K562 (cell line): ENCODE measurements around the gene SNW1. TPM values are rescaled to one million over a fixed set of nuclear protein-coding genes. Genes with fewer than 3 reads are reported as not detected.
A peak's percentile ranks its signal among the peaks of the same experiment; 100 is the strongest.

Experiments used
- ATAC-seq: fragments of 200-7000 bp; cut with Tn5 transposase; 3 replicates; pipeline ENCODE4 v1.9.1; 2020; ENCODE audit warnings: moderate library complexity
- BruUV-seq: library from RNA; stranded (reverse); fragments of 400-500 nt; replicated peaks from 2 replicates; lab custom pipeline; 2021; lab: Mats Ljungman, UMichigan
- CTCF ChIA-PET: fragments of 300-600 bp; formaldehyde crosslinking; extraction: SDS; loops from one replicate; lab custom pipeline; 2021; ENCODE audit warnings: low intra/inter-chr PET ratio; lab: Yijun Ruan, JAX
- POLR2A ChIA-PET: fragments of 300-600, 350-650 bp; sonication (Branson Sonifier 250); formaldehyde crosslinking; extraction: SDS; loops from one replicate; lab custom pipeline; 2021; ENCODE audit warnings: antibody characterized with exemption, inconsistent platforms; lab: Yijun Ruan, JAX
- DNase-seq, 4 experiments: peaks; one replicate each; pipeline versions ENCODE4 v3.0.0 to v3.0.0-alpha.2; 2011 to 2018; ENCODE audit warnings: low spot score in 3 of 4, mixed read lengths in 3 of 4; ENCODE audit errors: extremely low read depth in 1 of 4
- FAIRE-seq: peaks from 2 replicates; lab custom pipeline; 2011; peaks lifted over from hg19 to GRCh38; lab: Jason Lieb, UNC
- H2AFZ ChIP-seq: 2 replicates; pipeline ENCODE4 v1.6.0; 2011; ENCODE audit warnings: low read depth, low read length, control low read depth, inconsistent platforms
- H3K27ac ChIP-seq: fragments of 200-600 bp; 3 replicates; pipeline ENCODE4 v1.8.0; 2011; ENCODE audit warnings: low read depth, mild to moderate bottlenecking, control low read depth, inconsistent platforms, low read length, moderate library complexity, mixed read lengths; ENCODE audit errors: extremely low read depth
- H3K27me3 ChIP-seq, 2 experiments: fragments of 300-600 bp in 1 of 2; 2 replicates in 1 of 2; 3 replicates in 1 of 2; pipeline versions ENCODE4 v1.6.0 to v1.8.0; 2011; ENCODE audit warnings: inconsistent platforms in 2 of 2, low read length in 2 of 2, mild to moderate bottlenecking in 1 of 2, mixed read lengths in 1 of 2, moderate library complexity in 1 of 2; ENCODE audit not compliant: control insufficient read depth in 2 of 2, insufficient read depth in 2 of 2
- H3K36me3 ChIP-seq: fragments of 300-600 bp; 3 replicates; pipeline ENCODE4 v1.8.0; 2011; ENCODE audit warnings: mild to moderate bottlenecking, low read length, inconsistent platforms; ENCODE audit not compliant: control insufficient read depth, insufficient read depth
- H3K4me1 ChIP-seq, 2 experiments: fragments of 200-600 bp in 1 of 2; replicated peaks in 1 of 2; 2 replicates in 1 of 2; 3 replicates in 1 of 2; pipeline versions ENCODE4 v1.5.1 to v1.8.0; 2011; ENCODE audit warnings: inconsistent platforms in 2 of 2, low read length in 2 of 2, mild to moderate bottlenecking in 1 of 2, mixed read lengths in 1 of 2, moderate library complexity in 1 of 2; ENCODE audit not compliant: control insufficient read depth in 2 of 2, insufficient read depth in 2 of 2
- H3K4me2 ChIP-seq: 2 replicates; pipeline ENCODE4 v1.6.1; 2011; ENCODE audit warnings: low read length, control low read depth, inconsistent platforms, mixed read lengths; ENCODE audit not compliant: insufficient read depth
- H3K4me3 ChIP-seq: fragments of 200-600 bp; sonication (generic), shearing (Covaris generic); 2 replicates; pipeline ENCODE4 v1.5.1; 2016; ENCODE audit warnings: control low read depth, inconsistent platforms
- H3K79me2 ChIP-seq: fragments of 200-600 bp; 3 replicates; pipeline ENCODE4 v1.8.0; 2011; ENCODE audit warnings: low read length, inconsistent platforms; ENCODE audit not compliant: control insufficient read depth, insufficient read depth
- H3K9ac ChIP-seq, 2 experiments: 2 replicates each; pipeline versions ENCODE4 v1.6.0 to v1.6.1; 2011; ENCODE audit warnings: low read depth in 2 of 2, low read length in 2 of 2, control low read depth in 1 of 2, inconsistent platforms in 1 of 2, mild to moderate bottlenecking in 1 of 2, mixed read lengths in 1 of 2; ENCODE audit not compliant: insufficient read depth in 1 of 2
- H3K9me1 ChIP-seq: one replicate; pipeline ENCODE4 v1.6.0; 2011; ENCODE audit warnings: inconsistent platforms, mild to moderate bottlenecking, low read length, moderate library complexity; ENCODE audit not compliant: control insufficient read depth, insufficient read depth
- H3K9me3 ChIP-seq: replicated peaks from 2 replicates; pipeline ENCODE4 v1.5.1; 2011; ENCODE audit warnings: low read depth, low read length, inconsistent platforms; ENCODE audit not compliant: control insufficient read depth, insufficient read depth
- H4K20me1 ChIP-seq: replicated peaks from 2 replicates; pipeline ENCODE4 v1.6.1; 2011; ENCODE audit warnings: low read length, inconsistent platforms, mixed read lengths; ENCODE audit not compliant: control insufficient read depth, insufficient read depth
- CEBPB ChIP-seq: fragments of 450-650 bp; IDR thresholded peaks from 2 replicates; pipeline ENCODE4 v1.6.1; 2016; ENCODE audit warnings: missing genetic modification characterization, missing compliant biosample characterization
- HSF4 ChIP-seq: fragments of 250-450 bp; sonication (Bioruptor Pico); IDR thresholded peaks from 2 replicates; pipeline ENCODE4 v2.1.2; 2022; ENCODE audit warnings: mild to moderate bottlenecking, moderate library complexity, borderline replicate concordance
- MAFF ChIP-seq: IDR thresholded peaks from 2 replicates; pipeline ENCODE4 v1.6.1; 2012; ENCODE audit warnings: low read length, improper control_type of control experiment
- NR1H2 ChIP-seq: sonication (generic); formaldehyde crosslinking; IDR thresholded peaks from 2 replicates; pipeline ENCODE4 v1.4.0; 2020; ENCODE audit warnings: mild to moderate bottlenecking, missing genetic modification reagents
- PTRF ChIP-seq: fragments of 450-650 bp; IDR thresholded peaks from 2 replicates; pipeline ENCODE4 v1.6.1; 2016; ENCODE audit warnings: mild to moderate bottlenecking, missing genetic modification characterization, missing compliant biosample characterization
- RBFOX2 ChIP-seq: fragments of 200-400 bp; formaldehyde crosslinking; IDR thresholded peaks from 2 replicates; pipeline ENCODE4 v1.6.1; 2017; ENCODE audit warnings: low read depth, mild to moderate bottlenecking, low read length, moderate library complexity
- SIN3A ChIP-seq, 2 experiments: fragments of 150-350 bp in 1 of 2; IDR thresholded peaks; 2 replicates each; pipeline ENCODE4 v1.6.1; 2011 to 2016; ENCODE audit warnings: borderline replicate concordance in 2 of 2, low read depth in 2 of 2, low read length in 2 of 2, mild to moderate bottlenecking in 2 of 2, moderate library complexity in 2 of 2; ENCODE audit not compliant: control insufficient read depth in 1 of 2
- ZKSCAN3 ChIP-seq: fragments of 250-450 bp; sonication (Bioruptor Pico); IDR thresholded peaks from 2 replicates; pipeline ENCODE4 v1.4.0; 2020
- ZNF12 ChIP-seq: sonication (generic); formaldehyde crosslinking; IDR thresholded peaks from 2 replicates; pipeline ENCODE4 v1.4.0; 2020; ENCODE audit warnings: mild to moderate bottlenecking, missing genetic modification reagents
- ZNF165 ChIP-seq: fragments of 250-450 bp; sonication (Bioruptor Pico); IDR thresholded peaks from 2 replicates; pipeline ENCODE4 v1.4.0; 2020; ENCODE audit warnings: borderline replicate concordance
- ZNF561 ChIP-seq: fragments of 450-650 bp; formaldehyde crosslinking; conservative IDR thresholded peaks from 2 replicates; pipeline ENCODE4 v1.4.0; 2020; ENCODE audit warnings: mild to moderate bottlenecking, moderate library complexity
- WGBS: fragments of 100-300 bp; shearing (Covaris generic); methylation state at CpG from one replicate; pipeline ENCODE4 v1.1.6; 2016; ENCODE audit warnings: low coverage, mixed read lengths; ENCODE audit not compliant: insufficient coverage; ENCODE audit errors: missing lambda C conversion rate; 5-methylcytosine and 5-hydroxymethylcytosine counted together
- in situ Hi-C: fragments of 300-500 bp; cut with MboI; formaldehyde crosslinking; loops from 4 replicates; pipeline ENCODE4 v1.15.0; 2018; ENCODE audit warnings: inconsistent platforms, mixed read lengths
- intact Hi-C: fragments of 100-400 bp; cut with micrococcal nuclease; formaldehyde crosslinking; loops from 2 replicates; pipeline ENCODE4 v1.14.2; 2022
- polyA plus RNA-seq, 8 experiments: library from polyadenylated mRNA; depleted of rRNA in 4 of 8; stranded (reverse) in 5 of 8; unstranded in 3 of 8; fragments of >200 nt; fragmentation: Nextera tagmentation in 2 of 8; fragmentation: Illumina TruSeq in 1 of 8; extraction: Ambion mirVana in 2 of 8; extraction: Trizol in 1 of 8; gene quantifications; 2 replicates each; pipeline versions ENCODE4 v1.2.1 to v1.2.3, GENCODE V29; 2011 to 2014; ENCODE audit warnings: inconsistent platforms in 1 of 8, missing spikeins in 1 of 8
- total RNA-seq, 7 experiments: library from RNA; depleted of rRNA in 6 of 7; stranded (reverse); fragments of >200 nt in 6 of 7; fragmentation: Illumina TruSeq in 2 of 7; extraction: Trizol in 2 of 7; gene quantifications; 2 replicates each; pipeline versions ENCODE4 v1.2.1 to v1.2.3, GENCODE V29; 2011 to 2021; ENCODE audit warnings: low replicate concordance in 1 of 7
- TF ChIP-seq, protein P1 (sequence below): fragments of 250-450 bp; sonication (Bioruptor Pico); IDR thresholded peaks from 2 replicates; pipeline ENCODE4 v1.8.0; 2021; ENCODE audit warnings: borderline replicate concordance, mild to moderate bottlenecking, moderate library complexity; ENCODE audit not compliant: poor library complexity, severe bottlenecking
- TF ChIP-seq, protein P2 (sequence below): fragments of 200-800 bp; sonication (Bioruptor generic); IDR thresholded peaks from 2 replicates; pipeline ENCODE4 v1.6.1; 2016; ENCODE audit warnings: missing genetic modification characterization, missing compliant biosample characterization
- TF ChIP-seq, protein P3 (sequence below), 2 experiments: fragments of 450-650 bp in 1 of 2; sonication (generic) in 1 of 2; formaldehyde crosslinking in 1 of 2; IDR thresholded peaks in 1 of 2; conservative IDR thresholded peaks in 1 of 2; 2 replicates each; pipeline versions ENCODE4 v1.6.1 to v1.8.1; 2016 to 2023; ENCODE audit warnings: mild to moderate bottlenecking in 2 of 2, moderate library complexity in 2 of 2, inconsistent platforms in 1 of 2, missing genetic modification reagents in 1 of 2

Gene SNW1
- total and polyA plus RNA-seq, 9 of the 15 experiments (the other 6 are each of a cell fraction or from before 2014, with no cell fraction given): 64.4 to 143 (median 98.2) TPM

DNA sequence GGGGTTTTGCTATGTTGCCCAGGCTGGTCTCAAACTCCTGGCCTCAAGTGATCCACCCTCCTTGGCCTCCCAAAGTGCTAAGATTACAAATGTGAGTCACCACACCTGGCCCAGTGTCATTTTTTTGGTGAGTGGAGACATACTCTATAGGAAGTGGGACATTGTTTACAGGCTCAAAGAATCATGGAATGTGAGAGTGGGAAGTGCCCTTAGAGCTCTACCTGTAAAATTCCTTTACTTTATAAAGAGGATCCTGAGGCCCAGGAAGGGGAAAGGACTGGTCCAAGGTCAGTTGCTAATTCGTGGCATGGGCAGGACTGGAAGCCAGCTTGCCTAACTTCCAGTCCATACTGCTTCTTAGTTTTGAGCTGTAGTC is 30.3 kb upstream of the SNW1 start:
- no peak overlapping the region for H3K9ac ChIP-seq
- ChIA-PET POLR2A (interaction anchor here (1.1 to 1.9 kb wide), 2 partner anchors 9 to 183 kb away, joined by 3 to 5 read pairs; partner anchors contain the start of gene ADCK1), CTCF (no interaction called here)
- no peak for DNase-seq
- H3K9me3 ChIP-seq: no peaks in the 10 kb centered on the region
- no peak overlapping the region; the same call in 1 of the 2 replicates for H2AFZ ChIP-seq
- H4K20me1 ChIP-seq: no peaks in the 10 kb centered on the region
- TF ChIP-seq SIN3A (IDR thresholded peaks at IDR 0.05; ENCODE audit: borderline replicate concordance in 2 of 2, control insufficient read depth in 1 of 2, low read depth in 2 of 2, low read length in 2 of 2): no peak
- TF ChIP-seq ZKSCAN3 (CRISPR knock-in tag): no peak
- TF ChIP-seq CEBPB (tag): 0 out of 2 replicates have a peak, but pooled peaks have one; percentile 6
- no peak for TF ChIP-seq NR1H2 (CRISPR knock-in tag)
- TF ChIP-seq HSF4 (CRISPR knock-in tag): no peak
- no peak for TF ChIP-seq MAFF
- no peak for TF ChIP-seq ZNF561 (CRISPR knock-in tag)
- TF ChIP-seq ZNF12: no peak
- TF ChIP-seq, protein P1, sequence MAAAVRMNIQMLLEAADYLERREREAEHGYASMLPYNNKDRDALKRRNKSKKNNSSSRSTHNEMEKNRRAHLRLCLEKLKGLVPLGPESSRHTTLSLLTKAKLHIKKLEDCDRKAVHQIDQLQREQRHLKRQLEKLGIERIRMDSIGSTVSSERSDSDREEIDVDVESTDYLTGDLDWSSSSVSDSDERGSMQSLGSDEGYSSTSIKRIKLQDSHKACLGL: no peak
- no peak for TF ChIP-seq ZNF165 (CRISPR knock-in tag)
- TF ChIP-seq, protein P2, sequence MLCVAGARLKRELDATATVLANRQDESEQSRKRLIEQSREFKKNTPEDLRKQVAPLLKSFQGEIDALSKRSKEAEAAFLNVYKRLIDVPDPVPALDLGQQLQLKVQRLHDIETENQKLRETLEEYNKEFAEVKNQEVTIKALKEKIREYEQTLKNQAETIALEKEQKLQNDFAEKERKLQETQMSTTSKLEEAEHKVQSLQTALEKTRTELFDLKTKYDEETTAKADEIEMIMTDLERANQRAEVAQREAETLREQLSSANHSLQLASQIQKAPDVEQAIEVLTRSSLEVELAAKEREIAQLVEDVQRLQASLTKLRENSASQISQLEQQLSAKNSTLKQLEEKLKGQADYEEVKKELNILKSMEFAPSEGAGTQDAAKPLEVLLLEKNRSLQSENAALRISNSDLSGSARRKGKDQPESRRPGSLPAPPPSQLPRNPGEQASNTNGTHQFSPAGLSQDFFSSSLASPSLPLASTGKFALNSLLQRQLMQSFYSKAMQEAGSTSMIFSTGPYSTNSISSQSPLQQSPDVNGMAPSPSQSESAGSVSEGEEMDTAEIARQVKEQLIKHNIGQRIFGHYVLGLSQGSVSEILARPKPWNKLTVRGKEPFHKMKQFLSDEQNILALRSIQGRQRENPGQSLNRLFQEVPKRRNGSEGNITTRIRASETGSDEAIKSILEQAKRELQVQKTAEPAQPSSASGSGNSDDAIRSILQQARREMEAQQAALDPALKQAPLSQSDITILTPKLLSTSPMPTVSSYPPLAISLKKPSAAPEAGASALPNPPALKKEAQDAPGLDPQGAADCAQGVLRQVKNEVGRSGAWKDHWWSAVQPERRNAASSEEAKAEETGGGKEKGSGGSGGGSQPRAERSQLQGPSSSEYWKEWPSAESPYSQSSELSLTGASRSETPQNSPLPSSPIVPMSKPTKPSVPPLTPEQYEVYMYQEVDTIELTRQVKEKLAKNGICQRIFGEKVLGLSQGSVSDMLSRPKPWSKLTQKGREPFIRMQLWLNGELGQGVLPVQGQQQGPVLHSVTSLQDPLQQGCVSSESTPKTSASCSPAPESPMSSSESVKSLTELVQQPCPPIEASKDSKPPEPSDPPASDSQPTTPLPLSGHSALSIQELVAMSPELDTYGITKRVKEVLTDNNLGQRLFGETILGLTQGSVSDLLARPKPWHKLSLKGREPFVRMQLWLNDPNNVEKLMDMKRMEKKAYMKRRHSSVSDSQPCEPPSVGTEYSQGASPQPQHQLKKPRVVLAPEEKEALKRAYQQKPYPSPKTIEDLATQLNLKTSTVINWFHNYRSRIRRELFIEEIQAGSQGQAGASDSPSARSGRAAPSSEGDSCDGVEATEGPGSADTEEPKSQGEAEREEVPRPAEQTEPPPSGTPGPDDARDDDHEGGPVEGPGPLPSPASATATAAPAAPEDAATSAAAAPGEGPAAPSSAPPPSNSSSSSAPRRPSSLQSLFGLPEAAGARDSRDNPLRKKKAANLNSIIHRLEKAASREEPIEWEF: no peak
- no peak for TF ChIP-seq RBFOX2
- TF ChIP-seq PTRF: no peak
- TF ChIP-seq, protein P3, sequence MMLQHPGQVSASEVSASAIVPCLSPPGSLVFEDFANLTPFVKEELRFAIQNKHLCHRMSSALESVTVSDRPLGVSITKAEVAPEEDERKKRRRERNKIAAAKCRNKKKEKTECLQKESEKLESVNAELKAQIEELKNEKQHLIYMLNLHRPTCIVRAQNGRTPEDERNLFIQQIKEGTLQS (IDR thresholded peaks at IDR 0.05): peak; percentile 49; the same call in 1 of the 2 replicates
- TF ChIP-seq, protein P3 (CRISPR knock-in tag; conservative IDR thresholded peaks at IDR 0.05): no peak
- no peak overlapping the region for H3K27ac ChIP-seq
- no peaks in the 10 kb centered on the region for H3K36me3 ChIP-seq
- 9% methylated on average over 1 of the region's 1 CpG for WGBS
- no peak overlapping the region for H3K4me3 ChIP-seq
- H3K27me3 ChIP-seq: no peaks in the 10 kb centered on the region
- H3K79me2 ChIP-seq: no peaks in the 10 kb centered on the region
- peak; percentile 22; the same call in 1 of the 3 replicates for ATAC-seq
- no peaks in the 10 kb centered on the region for H3K9me1 ChIP-seq
- BruUV-seq: no TSS peak
- in situ Hi-C loops: no loop called here
- H3K4me1 ChIP-seq: no peaks in the 10 kb centered on the region; a peak in 2 of 5 replicates
- intact Hi-C loops: no loop called here
- no peak overlapping the region for H3K4me2 ChIP-seq
- no peak for FAIRE-seq
